ENCODE measurements around the gene CCDC18. TPM values are rescaled to one million over a fixed set of nuclear protein-coding genes. Genes with fewer than 3 reads are reported as not detected.

The CCDC18 gene
- polyA plus RNA-seq, 3 donors = 2.8 to 5.9 (median 4.4) TPM

DNA sequence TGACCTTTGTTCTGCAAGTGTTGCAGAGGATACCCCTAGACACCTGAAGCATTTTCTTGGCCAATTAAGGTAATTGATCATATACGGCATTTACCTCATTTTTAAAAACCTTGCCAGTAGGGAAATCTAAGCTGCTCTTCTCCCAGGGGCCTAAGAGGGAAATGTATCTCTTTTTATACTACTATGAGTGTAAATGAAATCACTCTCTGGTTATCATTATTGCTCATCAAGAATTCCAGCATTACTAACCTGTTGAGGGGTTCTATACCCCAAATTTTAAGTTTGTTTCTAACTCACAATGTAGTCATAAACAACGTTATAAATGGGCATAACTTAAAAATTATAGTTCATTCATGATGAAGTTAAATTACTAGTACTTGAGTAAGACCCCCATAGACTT lies 27.7 kb upstream of the CCDC18 start:
- Histone ChIP-seq H3K79me2 (ENCODE audit: insufficient read depth, low read length) (peaks cover 17% of the 10 kb centered on the region), H3K27ac (ENCODE audit: low read depth in 1 of 2, low read length in 2 of 2) (no peak overlapping the region), H3K9me3 (replicated peaks in 1 of 2; ENCODE audit: control insufficient read depth in 1 of 2, insufficient read depth in 1 of 2, low read length in 2 of 2) (no peaks in the 10 kb centered on the region), H2AFZ (ENCODE audit: insufficient read depth, low read depth, low read length, poor library complexity, severe bottlenecking) (no peak overlapping the region), H3K36me3 (replicated peaks in 1 of 2; ENCODE audit: control insufficient read depth in 1 of 2, insufficient read depth in 2 of 2, low read length in 2 of 2) (peaks cover 84 to 96% of the 10 kb centered on the region in 2 donors), H4K20me1 (ENCODE audit: insufficient read depth, low read length) (peaks cover 36% of the 10 kb centered on the region), H3K4me3 (replicated peaks in 1 of 3; ENCODE audit: low read depth in 2 of 3, low read length in 3 of 3) (no peak overlapping the region), H3K4me2 (replicated peaks; ENCODE audit: extremely low read depth, low read length, poor library complexity, severe bottlenecking) (no peak overlapping the region), H3K4me1 (ENCODE audit: control insufficient read depth in 1 of 2, insufficient read depth in 2 of 2, low read length in 2 of 2) (peaks cover 0 to 5% of the 10 kb centered on the region in 2 donors), H3K27me3 (ENCODE audit: control insufficient read depth in 2 of 2, insufficient read depth in 2 of 2, low read length in 2 of 2) (no peaks in the 10 kb centered on the region), H3K9ac (ENCODE audit: insufficient read depth, low read length, poor library complexity, severe bottlenecking) (no peak overlapping the region)
- no peaks in the 10 kb centered on the region for H3K27me3 Mint-ChIP-seq (ENCODE audit: low read depth in 3 of 3)
- no peak for TF ChIP-seq CTCF (IDR thresholded peaks at IDR 0.05)
- H3K4me3 Mint-ChIP-seq = no peak overlapping the region
- DNase-seq = no peak
- peaks cover 58 to 74% of the 10 kb centered on the region in 2 donors for H3K36me3 Mint-ChIP-seq
- no peak overlapping the region for H3K27ac Mint-ChIP-seq
- peaks cover 7% of the 10 kb centered on the region for H3K4me1 Mint-ChIP-seq
- intact Hi-C loops (cut with micrococcal nuclease) = no loop called here
- WGBS (ENCODE audit: insufficient coverage) = no CpG with 5 or more reads among the region's 2 CpGs
- no peaks in the 10 kb centered on the region for H3K9me3 Mint-ChIP-seq

GRCh38 chr1:93154898-93155297 lies 25.6 kb upstream of the CCDC18 start:
- peaks cover 57 to 76% of the 10 kb centered on the region in 2 donors for H3K36me3 Mint-ChIP-seq
- intact Hi-C loops (cut with micrococcal nuclease) = no loop called here
- Histone ChIP-seq H3K9ac (ENCODE audit: insufficient read depth, low read length, poor library complexity, severe bottlenecking) (no peak overlapping the region), H3K9me3 (replicated peaks in 1 of 2; ENCODE audit: control insufficient read depth in 1 of 2, insufficient read depth in 1 of 2, low read length in 2 of 2) (no peaks in the 10 kb centered on the region), H2AFZ (ENCODE audit: insufficient read depth, low read depth, low read length, poor library complexity, severe bottlenecking) (no peak overlapping the region), H4K20me1 (ENCODE audit: insufficient read depth, low read length) (peaks cover 48% of the 10 kb centered on the region), H3K4me2 (replicated peaks; ENCODE audit: extremely low read depth, low read length, poor library complexity, severe bottlenecking) (no peak overlapping the region), H3K36me3 (replicated peaks in 1 of 2; ENCODE audit: control insufficient read depth in 1 of 2, insufficient read depth in 2 of 2, low read length in 2 of 2) (peaks cover 84 to 96% of the 10 kb centered on the region in 2 donors), H3K4me3 (replicated peaks in 1 of 3; ENCODE audit: low read depth in 2 of 3, low read length in 3 of 3) (no peak overlapping the region), H3K79me2 (ENCODE audit: insufficient read depth, low read length) (peaks cover 28% of the 10 kb centered on the region), H3K27me3 (ENCODE audit: control insufficient read depth in 2 of 2, insufficient read depth in 2 of 2, low read length in 2 of 2) (no peaks in the 10 kb centered on the region), H3K4me1 (ENCODE audit: control insufficient read depth in 1 of 2, insufficient read depth in 2 of 2, low read length in 2 of 2) (peaks cover 0 to 5% of the 10 kb centered on the region in 2 donors), H3K27ac (ENCODE audit: low read depth in 1 of 2, low read length in 2 of 2) (no peak overlapping the region)
- peak overlapping the region in 1 of 7 donors; percentile 32 for H3K27ac Mint-ChIP-seq
- H3K27me3 Mint-ChIP-seq (ENCODE audit: low read depth in 3 of 3) = no peaks in the 10 kb centered on the region
- TF ChIP-seq CTCF (IDR thresholded peaks at IDR 0.05) = no peak
- no peak overlapping the region for H3K4me3 Mint-ChIP-seq
- no peaks in the 10 kb centered on the region for H3K9me3 Mint-ChIP-seq
- H3K4me1 Mint-ChIP-seq = peaks cover 7% of the 10 kb centered on the region
- no peak for DNase-seq
